HG03025 (cell line): ENCODE measurements around the gene FRMD4A.

Experiments used
- ATAC-seq: cut with Tn5 transposase; IDR thresholded peaks from one replicate; pipeline ENCODE4 v1.9.1; 2021; ENCODE audit warnings: mild to moderate bottlenecking, moderate library complexity; ENCODE audit not compliant: unreplicated experiment, low FRiP score

FRMD4A gene

GRCh38 chr10:13894412-13895093 lies 436.2 kb downstream of the FRMD4A start:
- ATAC-seq = no peak

- ATAC-seq = no peak
These were observed 436.8 kb downstream of the FRMD4A start for GRCh38 chr10:13893926-13894325.

DNA sequence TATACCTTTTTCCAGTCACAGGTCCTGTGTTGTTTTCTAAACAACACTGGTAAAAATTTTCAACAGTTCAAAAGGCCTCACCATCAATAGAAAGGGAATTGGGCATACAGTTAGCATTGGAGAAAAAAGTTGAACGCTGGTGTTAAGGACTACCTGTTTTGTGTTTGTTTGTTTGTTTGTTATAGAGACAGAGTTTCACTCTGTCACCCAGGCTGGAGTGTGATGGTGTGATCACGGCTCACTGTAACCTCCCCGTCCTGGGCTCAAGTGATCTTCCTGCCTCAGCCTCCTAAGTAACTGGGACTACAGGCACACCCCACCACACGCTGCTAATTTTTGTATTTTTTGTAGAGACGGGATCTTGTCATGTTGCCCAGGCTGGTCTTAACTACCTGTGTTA lies 437.9 kb downstream of the FRMD4A start:
- no peak for ATAC-seq

DNA sequence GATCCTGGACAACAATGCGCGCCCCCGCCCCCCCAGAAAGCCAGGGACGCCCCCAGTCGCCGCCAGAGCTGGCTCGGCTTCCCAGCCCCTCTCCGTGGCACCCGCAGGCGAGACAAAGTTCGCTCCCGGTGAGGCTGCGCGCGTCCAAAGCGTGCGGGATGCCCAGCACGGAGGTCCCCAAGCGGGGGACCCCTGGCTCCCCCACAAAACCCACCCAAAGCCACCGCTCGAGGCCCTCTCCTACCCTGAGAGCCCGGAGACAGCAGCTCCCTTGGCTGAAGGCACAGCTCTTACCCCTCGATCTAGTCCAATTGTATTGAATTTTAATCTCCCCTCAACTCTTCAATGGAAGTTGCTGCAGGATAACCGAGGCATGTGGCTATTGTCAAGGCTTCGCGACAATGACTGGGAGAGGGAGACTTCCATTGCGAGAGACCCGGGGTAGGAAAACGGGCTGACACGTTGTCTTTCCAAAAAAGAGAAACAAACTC lies 438.7 kb downstream of the FRMD4A start:
- ATAC-seq = no peak

- no peak for ATAC-seq
These were observed 439.4 kb downstream of the FRMD4A start for GRCh38 chr10:13891128-13892000.

DNA sequence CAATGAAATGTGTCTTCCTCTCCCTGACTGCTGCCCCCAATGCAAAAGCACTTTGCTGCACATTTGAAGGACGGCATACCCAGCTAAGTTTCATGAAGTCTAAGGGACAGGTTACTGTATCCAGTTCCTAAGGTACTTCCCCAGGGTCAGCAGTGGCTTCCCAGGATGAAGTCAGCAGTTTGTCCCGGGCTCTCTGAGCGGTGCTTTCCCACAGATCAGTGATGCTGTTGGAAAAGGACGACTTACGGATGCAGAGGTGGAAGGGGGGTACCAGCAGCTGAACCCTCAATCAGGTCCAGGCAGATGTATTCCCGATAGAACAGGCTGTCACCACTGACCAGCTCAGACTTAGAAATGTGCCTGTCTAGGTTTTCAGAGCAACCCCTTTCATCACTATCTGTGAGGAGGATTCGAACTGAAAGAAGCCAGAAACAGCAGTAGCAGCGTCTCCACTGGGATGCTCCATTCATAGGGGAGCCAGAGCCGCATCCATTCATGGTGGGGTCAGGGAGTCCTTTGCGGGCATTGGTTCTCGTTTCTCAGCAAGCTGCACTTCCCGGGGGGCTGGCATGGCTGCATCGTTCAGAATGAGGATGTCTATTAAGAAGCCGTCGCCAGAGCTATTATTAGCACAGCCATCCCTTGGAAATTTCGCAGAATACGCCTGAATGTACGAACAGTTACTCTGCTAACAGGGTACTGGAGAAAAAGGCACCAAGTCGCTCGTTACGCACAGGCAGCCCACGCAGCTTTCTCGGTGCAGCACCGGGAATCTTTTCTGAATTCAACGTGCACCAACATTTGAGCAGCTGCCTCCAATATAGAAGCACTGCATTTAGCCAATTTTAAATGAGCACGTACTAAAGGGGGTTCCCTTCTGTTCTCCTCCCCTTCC lies 440.2 kb downstream of the FRMD4A start:
- ATAC-seq = no peak

GRCh38 chr10:13887761-13888160 lies 443.0 kb downstream of the FRMD4A start:
- no peak for ATAC-seq

- ATAC-seq = no peak
These were observed 445.3 kb downstream of the FRMD4A start for GRCh38 chr10:13885238-13885990.

DNA sequence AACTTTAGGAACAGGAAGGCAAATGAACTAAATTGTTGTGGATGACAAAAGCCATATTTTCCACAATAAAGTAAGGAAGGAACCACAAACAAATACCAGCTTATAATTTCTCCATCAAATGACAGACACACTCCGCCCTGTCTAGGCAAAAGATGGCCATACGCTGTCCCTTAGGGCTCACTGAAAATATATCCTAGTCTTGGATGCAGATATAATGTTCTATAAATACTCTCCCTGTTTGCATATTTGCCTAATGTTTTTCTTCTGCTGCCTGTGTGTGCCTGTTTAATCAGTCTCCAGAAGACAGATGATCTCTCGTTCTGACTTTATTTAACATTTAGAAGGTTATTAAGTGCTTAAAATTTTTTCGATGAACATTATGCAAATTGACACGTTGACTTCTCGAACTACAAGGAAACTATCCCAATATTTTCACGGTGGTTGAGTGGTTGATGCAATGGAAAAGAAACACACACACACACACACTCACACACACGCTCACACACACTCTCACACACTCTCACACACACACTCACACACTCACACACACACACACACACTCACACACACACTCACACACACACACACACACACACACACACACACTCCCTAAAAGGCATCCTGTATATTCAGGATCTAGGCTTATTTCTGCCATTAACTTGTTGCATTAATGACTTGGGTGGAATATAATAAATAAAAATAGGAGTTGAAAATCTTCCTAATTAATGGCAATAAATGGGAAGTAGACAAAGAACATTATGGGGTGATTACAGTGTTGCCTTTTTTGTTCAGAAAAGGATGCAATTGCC lies 446.9 kb downstream of the FRMD4A start:
- ATAC-seq = no peak

DNA sequence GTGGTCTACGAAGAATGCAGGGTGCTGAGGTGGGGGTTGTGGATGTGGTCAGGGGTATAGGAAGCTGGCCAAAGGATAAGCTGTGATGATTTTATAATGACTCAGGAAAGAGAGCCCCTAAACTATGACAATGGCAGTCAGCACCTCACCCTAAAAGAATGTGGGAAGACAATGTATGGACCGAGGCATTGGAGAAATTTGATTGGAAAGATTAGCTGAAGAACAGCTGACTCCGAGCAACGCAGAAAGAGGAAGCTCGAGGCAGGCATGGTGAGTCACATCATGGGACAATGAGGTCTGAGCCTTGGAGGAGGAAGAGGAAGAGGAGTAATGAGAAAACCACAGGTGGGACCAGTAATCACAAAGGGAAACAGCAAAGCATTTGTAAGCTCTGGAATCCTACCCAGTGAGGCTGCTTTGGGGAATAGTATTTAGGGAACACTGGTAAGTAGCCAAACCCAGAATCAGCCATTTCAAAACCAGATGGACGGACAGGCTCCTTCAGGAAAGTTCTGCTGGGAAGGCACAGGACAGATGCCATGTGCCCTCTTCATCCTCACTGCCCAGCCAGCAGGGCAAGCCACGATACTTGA lies 448.5 kb downstream of the FRMD4A start:
- ATAC-seq = no peak

DNA sequence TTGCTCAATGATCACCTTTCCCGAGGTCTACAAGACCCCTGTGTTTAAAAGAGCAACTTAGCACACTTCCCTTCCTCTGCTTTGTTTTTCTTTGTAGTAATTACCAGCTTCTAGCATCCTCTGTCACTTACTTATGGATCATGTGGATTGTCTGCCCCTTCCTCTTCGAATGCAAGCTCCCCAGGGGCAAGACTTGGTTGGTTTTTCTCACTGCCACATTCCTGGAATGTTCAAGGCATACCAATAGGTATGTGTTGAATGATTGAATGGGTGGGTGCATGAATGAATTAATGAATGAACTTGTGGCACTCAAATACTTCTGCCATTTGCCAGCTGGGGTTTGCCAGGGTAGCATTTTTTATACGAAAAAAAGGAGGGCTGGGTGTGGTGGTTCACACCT lies 450.0 kb downstream of the FRMD4A start:
- no peak for ATAC-seq

- no peak for ATAC-seq
These were observed 453.4 kb downstream of the FRMD4A start for GRCh38 chr10:13877154-13877909.

DNA sequence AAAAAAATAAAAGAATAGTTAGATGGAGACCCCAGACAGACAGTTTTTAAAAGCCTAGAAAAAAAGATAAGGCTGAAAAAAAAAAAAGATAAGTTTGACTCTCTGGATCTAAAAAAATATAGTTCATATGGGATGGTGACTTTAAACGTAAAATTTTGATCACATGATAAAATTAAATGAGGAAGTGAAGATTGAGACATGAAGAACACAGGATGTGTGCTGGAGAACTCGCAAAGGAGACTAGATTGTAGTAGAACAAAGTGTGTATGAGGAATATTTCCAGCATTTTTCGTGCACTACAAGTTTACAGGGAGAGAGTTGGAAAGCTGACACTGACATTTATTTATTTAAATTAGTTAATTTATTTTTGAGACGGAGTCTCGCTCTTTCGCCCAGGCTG lies 457.5 kb downstream of the FRMD4A start:
- no peak for ATAC-seq

DNA sequence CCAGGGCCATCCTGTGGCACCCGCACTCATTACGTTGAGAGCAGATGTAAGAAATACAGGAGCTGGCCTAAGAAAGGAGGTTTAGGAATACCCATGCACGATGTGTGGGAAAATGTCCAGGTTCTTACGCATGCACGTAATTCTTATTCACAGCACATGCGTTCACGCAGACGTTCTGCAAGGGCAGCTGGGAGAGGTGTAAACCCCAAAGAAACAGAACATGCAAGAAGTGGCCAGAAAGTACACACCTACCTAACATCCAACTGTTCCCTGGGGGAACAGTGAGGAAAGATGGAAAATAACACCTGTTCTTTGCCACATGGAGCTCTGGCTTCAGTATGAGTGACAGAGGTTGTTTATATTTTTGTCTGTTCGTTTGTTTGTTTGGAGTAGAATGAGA lies 458.3 kb downstream of the FRMD4A start:
- no peak for ATAC-seq

DNA sequence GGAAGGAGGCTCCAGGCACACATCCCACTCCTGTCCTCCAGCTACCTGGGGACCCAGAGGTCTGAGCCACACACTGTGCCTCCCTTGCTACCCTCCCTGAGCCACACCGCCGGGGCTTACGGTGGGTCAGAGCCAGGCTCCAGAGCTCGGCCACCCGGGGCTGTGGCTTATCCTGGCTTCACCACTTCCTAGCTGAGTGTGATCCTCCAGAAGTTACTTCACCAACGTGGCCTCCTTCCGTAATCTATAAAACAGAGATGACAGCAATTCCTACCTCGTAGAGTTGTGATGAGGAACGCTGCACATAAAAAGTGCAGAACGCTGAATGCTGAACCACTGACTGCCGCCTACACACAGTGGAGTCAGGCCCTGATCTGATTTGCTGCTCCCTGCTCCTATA lies 458.9 kb downstream of the FRMD4A start:
- ATAC-seq = no peak

GRCh38 chr10:13871011-13871410 lies 459.7 kb downstream of the FRMD4A start:
- no peak for ATAC-seq

DNA sequence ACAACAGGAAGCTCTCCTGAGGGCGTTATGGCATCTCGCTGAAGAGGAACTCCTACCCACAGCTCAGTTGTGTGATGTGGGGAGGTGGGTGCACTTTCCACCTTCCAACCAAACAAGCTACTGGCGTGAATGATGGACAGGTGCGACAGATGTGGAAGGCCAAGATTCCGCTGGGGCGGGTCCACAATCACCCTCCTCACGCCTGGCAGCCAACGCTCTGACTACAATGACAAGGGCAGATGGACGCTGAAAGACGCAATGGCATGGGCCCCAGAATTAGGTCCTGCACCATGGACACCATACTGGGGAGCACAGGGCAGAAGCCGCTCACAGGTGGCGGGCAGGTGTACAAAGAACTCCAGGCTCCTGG lies 461.4 kb downstream of the FRMD4A start:
- ATAC-seq = no peak
